Tibial artery (tissue), 4 donors: Measurements from ENCODE around the gene SYNE3.

Source experiments
- DNase-seq, 2 donors: peaks; one replicate each; pipeline ENCODE4 v3.0.0-alpha.2; 2019
- H3K27ac ChIP-seq, 2 donors: fragments of 200-600 bp; sonication (generic) in 1 of 2; 1 replicate in 1 of 2; 2 replicates in 1 of 2; pipeline ENCODE4 v1.5.1; 2018 to 2019; ENCODE audit warnings: mild to moderate bottlenecking in 1 of 2
- H3K27me3 ChIP-seq, 2 donors: fragments of 200-600 bp; sonication (generic) in 1 of 2; one replicate each; pipeline versions ENCODE4 v1.5.1 to v1.6.0; 2016 to 2019
- H3K36me3 ChIP-seq, 3 donors: fragments of 200-600 bp; sonication (generic) in 2 of 3; one replicate each; pipeline ENCODE4 v1.5.1; 2016 to 2019; ENCODE audit warnings: mild to moderate bottlenecking in 2 of 3
- H3K4me1 ChIP-seq, 4 donors: fragments of 200-600 bp; sonication (generic) in 2 of 4; 1 replicate in 3 of 4; 2 replicates in 1 of 4; pipeline ENCODE4 v1.5.1; 2016 to 2019
- H3K4me3 ChIP-seq, 2 donors: fragments of 200-600 bp; sonication (generic) in 1 of 2; 1 replicate in 1 of 2; 2 replicates in 1 of 2; pipeline ENCODE4 v1.5.1; 2018 to 2019; ENCODE audit warnings: mild to moderate bottlenecking in 2 of 2
- H3K9me3 ChIP-seq, 3 donors: fragments of 200-600 bp; sonication (generic) in 1 of 3; one replicate each; pipeline ENCODE4 v1.5.1; 2016 to 2019
- intact Hi-C: fragments of 100-400 bp; cut with DNase I; formaldehyde crosslinking; loops from one replicate; pipeline ENCODE4 v1.15.0; 2023; ENCODE audit warnings: low total_unique reads
- TF ChIP-seq, protein P1 (sequence below), 2 experiments: fragments of 200-600 bp in 1 of 2; fragments of 450-650 bp in 1 of 2; IDR thresholded peaks; one replicate each; pipeline ENCODE4 v1.5.1; 2017 to 2019; ENCODE audit warnings: antibody characterized with exemption in 2 of 2, mild to moderate bottlenecking in 1 of 2, moderate library complexity in 1 of 2

The SYNE3 gene, protein sequence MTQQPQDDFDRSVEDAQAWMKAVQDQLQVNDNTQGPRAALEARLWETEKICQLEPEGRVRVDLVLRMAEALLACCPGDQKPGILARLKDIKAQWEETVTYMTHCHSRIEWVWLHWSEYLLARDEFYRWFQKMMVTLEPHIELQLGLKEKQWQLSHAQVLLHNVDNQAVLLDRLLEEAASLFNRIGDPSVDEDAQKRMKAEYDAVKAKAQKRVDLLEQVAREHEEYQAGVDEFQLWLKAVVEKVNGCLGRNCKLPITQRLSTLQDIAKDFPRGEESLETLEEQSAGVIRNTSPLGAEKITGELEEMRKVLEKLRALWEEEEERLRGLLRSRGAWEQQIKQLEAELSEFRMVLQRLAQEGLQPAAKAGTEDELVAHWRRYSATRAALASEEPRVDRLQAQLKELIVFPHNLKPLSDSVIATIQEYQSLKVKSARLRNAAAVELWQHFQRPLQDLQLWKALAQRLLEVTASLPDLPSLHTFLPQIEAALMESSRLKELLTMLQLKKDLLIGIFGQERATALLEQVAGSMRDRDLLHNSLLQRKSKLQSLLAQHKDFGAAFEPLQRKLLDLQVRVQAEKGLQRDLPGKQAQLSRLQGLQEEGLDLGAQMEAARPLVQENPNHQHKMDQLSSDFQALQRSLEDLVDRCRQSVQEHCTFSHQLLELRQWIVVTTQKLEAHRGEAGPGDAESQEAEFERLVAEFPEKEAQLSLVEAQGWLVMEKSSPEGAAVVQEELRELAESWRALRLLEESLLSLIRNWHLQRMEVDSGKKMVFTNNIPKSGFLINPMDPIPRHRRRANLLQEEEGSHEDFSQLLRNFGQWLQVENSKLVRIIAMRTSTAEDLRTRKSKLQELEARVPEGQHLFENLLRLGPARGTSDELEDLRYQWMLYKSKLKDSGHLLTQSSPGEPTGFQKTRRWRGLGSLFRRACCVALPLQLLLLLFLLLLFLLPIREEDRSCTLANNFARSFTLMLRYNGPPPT

DNA sequence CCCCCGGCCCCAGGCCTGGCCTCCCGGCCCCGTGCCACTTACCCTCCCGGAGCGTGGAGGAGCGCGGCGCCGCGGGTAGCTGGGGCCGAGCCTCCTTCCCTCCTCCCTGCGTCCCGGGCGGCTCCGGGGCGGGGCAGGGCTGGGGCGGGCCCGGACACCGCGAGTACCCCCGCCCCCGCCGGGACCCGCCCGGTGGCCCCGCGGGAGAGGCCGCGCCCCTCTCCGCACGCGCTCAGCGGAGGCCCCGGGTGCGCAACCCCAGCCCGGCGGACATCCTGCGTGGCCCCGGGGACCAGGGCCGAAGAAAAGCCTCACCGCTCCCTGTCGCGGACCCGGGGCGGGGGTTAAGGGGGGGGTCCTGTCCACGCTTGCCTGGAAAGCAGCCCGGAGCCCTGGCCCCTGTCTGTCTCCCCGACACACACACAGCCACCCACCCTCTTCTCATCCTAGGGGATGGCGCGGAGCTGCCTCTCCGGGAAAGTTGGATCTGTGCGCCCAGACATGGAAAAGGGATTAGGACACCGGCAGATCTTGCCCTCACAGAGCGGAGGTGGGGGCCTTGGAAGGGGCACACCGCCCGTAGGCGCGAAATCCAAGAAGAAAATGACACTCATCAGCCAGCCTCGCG is at the start of gene SYNE3:
SYNE3 (minus strand) TSS at position 97 of the 628 bp plus-strand sequence. CDS start 40,829 bp downstream, outside the sequence.
- Histone ChIP-seq H3K4me3 (peak within 1 kb of the TSS; percentile 76 to 86), H3K27ac (peak within 1 kb of the TSS; percentile 85 to 86), H3K36me3 (no peaks in the 10 kb centered on the region), H3K4me1 (peaks cover 0 to 62% (median 55%) of the 10 kb centered on the region in 4 donors), H3K27me3 (no peaks in the 10 kb centered on the region), H3K9me3 (no peaks in the 10 kb centered on the region)
- DNase-seq = peak; percentile 58 to 82
- TF ChIP-seq, protein P1, sequence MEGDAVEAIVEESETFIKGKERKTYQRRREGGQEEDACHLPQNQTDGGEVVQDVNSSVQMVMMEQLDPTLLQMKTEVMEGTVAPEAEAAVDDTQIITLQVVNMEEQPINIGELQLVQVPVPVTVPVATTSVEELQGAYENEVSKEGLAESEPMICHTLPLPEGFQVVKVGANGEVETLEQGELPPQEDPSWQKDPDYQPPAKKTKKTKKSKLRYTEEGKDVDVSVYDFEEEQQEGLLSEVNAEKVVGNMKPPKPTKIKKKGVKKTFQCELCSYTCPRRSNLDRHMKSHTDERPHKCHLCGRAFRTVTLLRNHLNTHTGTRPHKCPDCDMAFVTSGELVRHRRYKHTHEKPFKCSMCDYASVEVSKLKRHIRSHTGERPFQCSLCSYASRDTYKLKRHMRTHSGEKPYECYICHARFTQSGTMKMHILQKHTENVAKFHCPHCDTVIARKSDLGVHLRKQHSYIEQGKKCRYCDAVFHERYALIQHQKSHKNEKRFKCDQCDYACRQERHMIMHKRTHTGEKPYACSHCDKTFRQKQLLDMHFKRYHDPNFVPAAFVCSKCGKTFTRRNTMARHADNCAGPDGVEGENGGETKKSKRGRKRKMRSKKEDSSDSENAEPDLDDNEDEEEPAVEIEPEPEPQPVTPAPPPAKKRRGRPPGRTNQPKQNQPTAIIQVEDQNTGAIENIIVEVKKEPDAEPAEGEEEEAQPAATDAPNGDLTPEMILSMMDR (IDR thresholded peaks at IDR 0.05) = no peak
- intact Hi-C loops = loop anchor here (5.0 to 10.0 kb wide), 2 partner anchors 34 to 202 kb away; partner anchors contain the start of gene CLMN

DNA sequence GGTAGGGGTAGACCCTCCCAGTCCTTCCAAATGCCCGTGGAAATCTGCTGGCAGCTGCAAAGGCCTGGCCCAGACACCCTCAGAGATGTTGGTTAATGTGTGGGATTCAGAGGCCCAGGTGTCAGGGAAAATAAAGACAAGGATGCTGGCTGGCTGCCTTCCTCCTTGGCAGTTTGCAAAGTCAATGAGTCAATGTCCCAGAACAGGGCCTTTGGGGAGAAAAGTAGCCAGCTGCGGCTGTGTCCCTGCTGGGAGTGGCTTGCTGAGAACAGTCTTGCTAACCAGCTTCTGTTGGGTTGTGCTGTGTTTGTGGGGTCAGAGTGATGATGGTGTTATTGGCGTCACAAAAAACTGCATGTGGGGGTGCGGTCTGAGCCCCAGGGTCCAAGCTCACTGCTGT is 47.6 kb upstream of the SYNE3 start:
- Histone ChIP-seq H3K36me3 (no peaks in the 10 kb centered on the region), H3K9me3 (no peaks in the 10 kb centered on the region), H3K4me1 (no peaks in the 10 kb centered on the region), H3K27me3 (no peaks in the 10 kb centered on the region), H3K27ac (no peak overlapping the region), H3K4me3 (no peak overlapping the region)
- TF ChIP-seq, protein P1 (IDR thresholded peaks at IDR 0.05) = no peak
- no peak for DNase-seq
- intact Hi-C loops = loop anchor here (5.0 kb wide), 1 partner anchor 428 kb away; no protein-coding TSS in a partner anchor

DNA sequence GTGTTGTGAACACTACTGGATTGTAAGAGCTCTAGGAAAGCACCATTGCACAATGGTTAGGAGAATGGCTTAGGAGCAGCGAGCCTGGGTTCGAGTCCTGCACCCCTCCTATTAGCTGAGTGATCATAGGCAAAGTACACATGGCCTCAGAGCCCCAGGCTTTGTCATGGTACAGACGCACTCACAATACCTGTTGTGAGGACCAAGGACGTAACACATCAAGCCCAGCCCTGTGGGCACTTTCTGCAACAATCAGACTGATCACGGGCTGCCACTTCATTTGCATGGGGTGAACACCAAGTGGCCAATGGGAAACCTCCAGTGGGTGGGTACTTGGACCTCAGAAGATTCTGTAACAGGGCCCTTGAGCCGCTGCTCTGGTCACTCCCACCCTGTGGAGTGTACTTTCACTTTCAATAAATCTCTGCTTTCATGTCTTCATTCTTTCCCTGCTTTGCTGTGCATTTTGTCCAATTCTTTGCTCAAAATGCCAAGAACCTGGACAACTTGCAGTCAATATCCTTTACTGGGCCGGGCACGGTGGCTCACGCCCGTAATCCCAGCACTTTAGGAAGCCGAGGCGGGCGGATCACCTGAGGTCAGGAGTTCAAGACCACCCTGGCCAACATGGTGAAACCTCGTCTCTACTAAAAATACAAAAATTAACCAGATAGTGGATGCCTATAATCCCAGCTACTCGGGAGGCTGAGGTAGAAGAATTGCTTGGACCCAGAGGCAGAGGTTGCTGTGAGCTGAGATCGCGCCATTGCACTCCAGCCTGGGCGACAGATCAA is 46.6 kb upstream of the SYNE3 start:
- no peaks in the 10 kb centered on the region for H3K9me3 ChIP-seq
- intact Hi-C loops = loop anchor here (5.0 kb wide), 1 partner anchor 429 kb away; no protein-coding TSS in a partner anchor
- H3K27ac ChIP-seq = no peak overlapping the region
- no peaks in the 10 kb centered on the region for H3K36me3 ChIP-seq
- no peaks in the 10 kb centered on the region for H3K27me3 ChIP-seq
- TF ChIP-seq, protein P1 (IDR thresholded peaks at IDR 0.05) = no peak
- H3K4me3 ChIP-seq = peak overlapping the region in 1 of 2 donors; percentile 32
- no peak for DNase-seq
- no peaks in the 10 kb centered on the region for H3K4me1 ChIP-seq

DNA sequence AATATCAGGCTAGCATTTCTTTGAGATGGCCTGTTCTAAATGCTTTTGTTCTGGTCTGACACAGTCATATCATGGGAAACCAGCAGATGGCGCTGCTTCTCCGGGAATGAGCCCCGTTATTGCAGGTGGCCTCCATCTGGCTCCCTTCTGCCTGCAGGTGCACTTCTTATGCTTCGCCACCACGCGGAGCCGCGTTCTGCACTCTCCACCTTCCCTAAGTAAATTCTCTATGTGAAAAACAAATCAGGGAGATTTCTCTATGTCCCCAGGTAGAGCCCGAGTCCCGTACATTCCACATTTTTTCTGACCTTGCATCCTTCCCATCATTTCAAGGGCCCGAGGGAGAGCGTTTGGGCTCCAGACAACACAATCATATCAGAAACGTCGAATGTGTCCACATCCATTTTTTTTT is 44.6 kb upstream of the SYNE3 start:
- TF ChIP-seq, protein P1 (IDR thresholded peaks at IDR 0.05) = peak; percentile 83 to 90
- Histone ChIP-seq H3K27me3 (no peaks in the 10 kb centered on the region), H3K36me3 (no peaks in the 10 kb centered on the region), H3K9me3 (no peaks in the 10 kb centered on the region), H3K4me1 (no peaks in the 10 kb centered on the region), H3K4me3 (no peak overlapping the region), H3K27ac (no peak overlapping the region)
- DNase-seq = peak; percentile 71 to 80
- intact Hi-C loops = loop anchor here (2.0 to 5.0 kb wide), 2 partner anchors 212 to 431 kb away; no protein-coding TSS in a partner anchor
